Ovary (tissue), 3 donors: ENCODE data around the gene DPY19L2.

Source experiments
- CTCF ChIP-seq, 3 donors: fragments of 450-650 bp in 2 of 3; fragments of 200-600 bp in 1 of 3; IDR thresholded peaks; one replicate each; pipeline versions ENCODE4 v1.5.1 to v1.8.0; 2016 to 2022; ENCODE audit warnings: antibody characterized with exemption in 3 of 3, mild to moderate bottlenecking in 1 of 3
- EP300 ChIP-seq: sonication (generic); formaldehyde crosslinking; IDR thresholded peaks from one replicate; pipeline ENCODE4 v1.6.1; 2017; ENCODE audit warnings: antibody characterized with exemption
- POLR2A ChIP-seq: fragments of 450-650 bp; IDR thresholded peaks from one replicate; pipeline ENCODE4 v1.6.1; 2017; ENCODE audit warnings: antibody characterized with exemption, mild to moderate bottlenecking, moderate library complexity
- donor health status: DM: no; HTN: no; CAD: no.

GRCh38 chr12:63521706-63522105 lies 146.6 kb downstream of the DPY19L2 start:
- no peak for TF ChIP-seq CTCF (IDR thresholded peaks at IDR 0.05)
- TF ChIP-seq EP300, result no peak
- no peak for TF ChIP-seq POLR2A
